ENCODE data around the gene NUDT14.

GRCh38 chr14:105151838-105152793 lies 29.0 kb downstream of the NUDT14 start:
- no peak for TF ChIP-seq POLR2A (IDR thresholded peaks at IDR 0.05; ENCODE audit: control extremely low read depth in 1 of 2, low read depth in 2 of 2, low read length in 2 of 2)
- TF ChIP-seq EP300 (IDR thresholded peaks at IDR 0.05; ENCODE audit: borderline replicate concordance in 1 of 2, low read depth in 2 of 2, low read length in 2 of 2) = no peak
- no peak for TF ChIP-seq CTCF (IDR thresholded peaks at IDR 0.05; ENCODE audit: control extremely low read depth in 1 of 3, insufficient read depth in 1 of 3, low read depth in 1 of 3, low read length in 3 of 3)
- no peak for TF ChIP-seq POLR2AphosphoS5 (IDR thresholded peaks at IDR 0.05; ENCODE audit: low read depth, low read length)
- no peak for TF ChIP-seq SIN3A (conservative IDR thresholded peaks at IDR 0.05 in 1 of 2, IDR thresholded peaks at IDR 0.05 in 1 of 2; ENCODE audit: low read depth in 1 of 2, low read length in 2 of 2)
- TF ChIP-seq MAX (IDR thresholded peaks at IDR 0.05) = no peak
- no peak for TF ChIP-seq JUN (IDR thresholded peaks at IDR 0.05; ENCODE audit: low read depth, low read length)
- no peak for TF ChIP-seq RBBP5 (IDR thresholded peaks at IDR 0.05; ENCODE audit: borderline replicate concordance, low read depth, low read length)
- TF ChIP-seq CEBPB (IDR thresholded peaks at IDR 0.05; ENCODE audit: low read depth, low read length) = no peak
